ENCODE measurements around the gene MYRIP.

DNA sequence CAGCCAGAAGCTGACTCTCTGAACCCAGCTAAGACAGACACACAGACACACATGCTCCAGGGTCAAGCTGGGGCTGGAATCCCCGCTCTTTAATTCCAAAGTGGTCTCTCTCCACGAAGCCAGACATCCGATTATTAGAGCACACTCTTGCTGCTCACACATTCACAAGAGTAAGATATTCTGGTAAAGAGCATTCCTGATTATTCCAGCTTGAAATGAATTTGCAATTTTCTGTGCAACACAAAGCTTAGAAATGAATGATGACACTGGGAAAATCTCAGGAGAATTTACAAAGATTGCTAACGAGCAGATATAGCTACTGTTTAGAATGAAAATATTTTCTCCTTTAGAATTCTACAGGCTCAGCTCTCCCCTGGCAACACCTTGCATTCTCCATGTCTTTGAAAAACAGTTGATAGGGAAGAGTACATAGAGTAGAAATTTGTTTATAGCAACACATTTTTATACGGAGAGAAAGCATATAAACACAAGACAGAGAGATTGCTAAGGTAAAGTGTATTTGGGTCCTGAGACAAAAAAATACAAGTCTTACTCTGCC is 419.5 kb downstream of the MYRIP start:
- TF ChIP-seq FOXM1 (IDR thresholded peaks at IDR 0.05; ENCODE audit: borderline replicate concordance): no peak
- TF ChIP-seq LEF1 (IDR thresholded peaks at IDR 0.05; ENCODE audit: borderline replicate concordance): no peak
- TF ChIP-seq SUZ12 (IDR thresholded peaks at IDR 0.05): no peak
- TF ChIP-seq BHLHE40 (IDR thresholded peaks at IDR 0.05; ENCODE audit: borderline replicate concordance): no peak
- no peak for TF ChIP-seq NFRKB (IDR thresholded peaks at IDR 0.05)
- no peak for TF ChIP-seq FOXA1 (IDR thresholded peaks at IDR 0.05)
- no peak for TF ChIP-seq L3MBTL2 (conservative IDR thresholded peaks at IDR 0.05)
- TF ChIP-seq, protein P1, sequence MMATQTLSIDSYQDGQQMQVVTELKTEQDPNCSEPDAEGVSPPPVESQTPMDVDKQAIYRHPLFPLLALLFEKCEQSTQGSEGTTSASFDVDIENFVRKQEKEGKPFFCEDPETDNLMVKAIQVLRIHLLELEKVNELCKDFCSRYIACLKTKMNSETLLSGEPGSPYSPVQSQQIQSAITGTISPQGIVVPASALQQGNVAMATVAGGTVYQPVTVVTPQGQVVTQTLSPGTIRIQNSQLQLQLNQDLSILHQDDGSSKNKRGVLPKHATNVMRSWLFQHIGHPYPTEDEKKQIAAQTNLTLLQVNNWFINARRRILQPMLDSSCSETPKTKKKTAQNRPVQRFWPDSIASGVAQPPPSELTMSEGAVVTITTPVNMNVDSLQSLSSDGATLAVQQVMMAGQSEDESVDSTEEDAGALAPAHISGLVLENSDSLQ (IDR thresholded peaks at IDR 0.05): no peak
- TF ChIP-seq TARDBP (IDR thresholded peaks at IDR 0.05): no peak
- no peak for TF ChIP-seq HDGF (IDR thresholded peaks at IDR 0.05; ENCODE audit: borderline replicate concordance)
- no peak for TF ChIP-seq FOXK2 (IDR thresholded peaks at IDR 0.05)
- TF ChIP-seq ARNT (IDR thresholded peaks at IDR 0.05): no peak
- TF ChIP-seq SP1 (IDR thresholded peaks at IDR 0.05): no peak
- TF ChIP-seq ZNF384 (IDR thresholded peaks at IDR 0.05): no peak
